ENCODE measurements around the gene RDX.

RDX gene

GRCh38 chr11:110176366-110177085 is 119.9 kb downstream of the RDX start:
- H3K9ac ChIP-seq (ENCODE audit: low read depth, low read length, poor library complexity, severe bottlenecking): no peak overlapping the region
- no peak overlapping the region for H3K4me3 ChIP-seq (ENCODE audit: low read length, poor library complexity, severe bottlenecking)
- H3K9me3 ChIP-seq (ENCODE audit: insufficient read depth, low read depth, low read length): no peaks in the 10 kb centered on the region

DNA sequence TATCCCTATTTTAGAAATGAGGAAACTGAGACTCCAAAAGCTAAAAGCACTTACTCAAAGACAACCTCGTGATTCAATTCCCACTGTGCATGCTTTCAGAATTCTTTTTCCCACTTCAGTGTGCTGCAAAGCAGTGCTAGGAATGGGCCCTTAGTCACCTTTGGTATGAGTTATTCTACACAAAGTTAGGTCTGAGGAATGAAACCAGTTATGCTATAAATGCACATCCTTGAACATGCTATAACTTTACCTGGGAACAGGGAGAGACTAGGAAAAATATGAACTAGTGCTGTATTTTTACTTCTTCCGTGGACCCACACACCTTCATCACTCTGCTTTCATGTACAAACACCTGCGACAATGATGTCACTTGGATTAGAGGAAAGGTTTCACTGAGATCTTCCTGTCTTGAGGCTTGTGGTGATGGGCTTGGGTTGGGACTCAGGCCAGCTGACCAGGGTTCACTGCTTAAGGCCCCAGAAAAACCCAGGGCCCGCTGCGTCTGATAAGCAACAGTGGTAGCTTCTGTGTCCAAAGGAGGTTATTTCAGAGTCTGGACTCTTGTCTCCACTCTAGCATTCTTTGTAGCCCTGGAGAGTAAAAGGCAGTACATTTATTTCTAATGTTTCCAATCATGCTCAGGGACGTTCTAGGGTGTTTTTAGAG is 121.6 kb downstream of the RDX start:
- Histone ChIP-seq H3K9me2 (replicated peaks; ENCODE audit: low read depth, low read length) (no peaks in the 10 kb centered on the region), H3K36me3 (ENCODE audit: insufficient read depth, low read length) (no peaks in the 10 kb centered on the region), H3K4me1 (ENCODE audit: insufficient read depth, low read length, poor library complexity, severe bottlenecking) (no peaks in the 10 kb centered on the region), H3K9ac (ENCODE audit: low read depth, low read length, poor library complexity, severe bottlenecking) (no peak overlapping the region), H3K27me3 (ENCODE audit: insufficient read depth, low read length, poor library complexity, severe bottlenecking) (no peaks in the 10 kb centered on the region), H3K4me3 (ENCODE audit: low read length, poor library complexity, severe bottlenecking) (no peak overlapping the region), H3K79me2 (ENCODE audit: insufficient read depth, low read length) (no peaks in the 10 kb centered on the region), H3K4me2 (ENCODE audit: low read depth, low read length, poor library complexity, severe bottlenecking) (no peak overlapping the region), H2AFZ (ENCODE audit: low read length) (no peak overlapping the region), H3K9me3 (ENCODE audit: insufficient read depth, low read depth, low read length) (no peaks in the 10 kb centered on the region), H4K20me1 (ENCODE audit: insufficient read depth, low read length, poor library complexity, severe bottlenecking) (no peaks in the 10 kb centered on the region), H3F3A (ENCODE audit: low read depth) (no peaks in the 10 kb centered on the region)
- TF ChIP-seq EZH2phosphoT487 (IDR thresholded peaks at IDR 0.05; ENCODE audit: borderline replicate concordance): no peak
- TF ChIP-seq, protein P1, sequence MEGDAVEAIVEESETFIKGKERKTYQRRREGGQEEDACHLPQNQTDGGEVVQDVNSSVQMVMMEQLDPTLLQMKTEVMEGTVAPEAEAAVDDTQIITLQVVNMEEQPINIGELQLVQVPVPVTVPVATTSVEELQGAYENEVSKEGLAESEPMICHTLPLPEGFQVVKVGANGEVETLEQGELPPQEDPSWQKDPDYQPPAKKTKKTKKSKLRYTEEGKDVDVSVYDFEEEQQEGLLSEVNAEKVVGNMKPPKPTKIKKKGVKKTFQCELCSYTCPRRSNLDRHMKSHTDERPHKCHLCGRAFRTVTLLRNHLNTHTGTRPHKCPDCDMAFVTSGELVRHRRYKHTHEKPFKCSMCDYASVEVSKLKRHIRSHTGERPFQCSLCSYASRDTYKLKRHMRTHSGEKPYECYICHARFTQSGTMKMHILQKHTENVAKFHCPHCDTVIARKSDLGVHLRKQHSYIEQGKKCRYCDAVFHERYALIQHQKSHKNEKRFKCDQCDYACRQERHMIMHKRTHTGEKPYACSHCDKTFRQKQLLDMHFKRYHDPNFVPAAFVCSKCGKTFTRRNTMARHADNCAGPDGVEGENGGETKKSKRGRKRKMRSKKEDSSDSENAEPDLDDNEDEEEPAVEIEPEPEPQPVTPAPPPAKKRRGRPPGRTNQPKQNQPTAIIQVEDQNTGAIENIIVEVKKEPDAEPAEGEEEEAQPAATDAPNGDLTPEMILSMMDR (conservative IDR thresholded peaks at IDR 0.05; ENCODE audit: low read length): no peak

More at GRCh38 chr11:110176366-110177085, 119.9 kb downstream of the RDX start:
- no peaks in the 10 kb centered on the region for H3K4me1 ChIP-seq (ENCODE audit: insufficient read depth, low read length, poor library complexity, severe bottlenecking)
- no peak overlapping the region for H3K4me2 ChIP-seq (ENCODE audit: low read depth, low read length, poor library complexity, severe bottlenecking)
- TF ChIP-seq, protein P1 (conservative IDR thresholded peaks at IDR 0.05; ENCODE audit: low read length): no peak
- no peak for TF ChIP-seq EZH2phosphoT487 (IDR thresholded peaks at IDR 0.05; ENCODE audit: borderline replicate concordance)
- no peaks in the 10 kb centered on the region for H3K9me2 ChIP-seq (replicated peaks; ENCODE audit: low read depth, low read length)
- H3K79me2 ChIP-seq (ENCODE audit: insufficient read depth, low read length): no peaks in the 10 kb centered on the region
- H3K27me3 ChIP-seq (ENCODE audit: insufficient read depth, low read length, poor library complexity, severe bottlenecking): no peaks in the 10 kb centered on the region
- no peaks in the 10 kb centered on the region for H3F3A ChIP-seq (ENCODE audit: low read depth)
- H3K36me3 ChIP-seq (ENCODE audit: insufficient read depth, low read length): no peaks in the 10 kb centered on the region
- H2AFZ ChIP-seq (ENCODE audit: low read length): no peak overlapping the region
- H4K20me1 ChIP-seq (ENCODE audit: insufficient read depth, low read length, poor library complexity, severe bottlenecking): no peaks in the 10 kb centered on the region

DNA sequence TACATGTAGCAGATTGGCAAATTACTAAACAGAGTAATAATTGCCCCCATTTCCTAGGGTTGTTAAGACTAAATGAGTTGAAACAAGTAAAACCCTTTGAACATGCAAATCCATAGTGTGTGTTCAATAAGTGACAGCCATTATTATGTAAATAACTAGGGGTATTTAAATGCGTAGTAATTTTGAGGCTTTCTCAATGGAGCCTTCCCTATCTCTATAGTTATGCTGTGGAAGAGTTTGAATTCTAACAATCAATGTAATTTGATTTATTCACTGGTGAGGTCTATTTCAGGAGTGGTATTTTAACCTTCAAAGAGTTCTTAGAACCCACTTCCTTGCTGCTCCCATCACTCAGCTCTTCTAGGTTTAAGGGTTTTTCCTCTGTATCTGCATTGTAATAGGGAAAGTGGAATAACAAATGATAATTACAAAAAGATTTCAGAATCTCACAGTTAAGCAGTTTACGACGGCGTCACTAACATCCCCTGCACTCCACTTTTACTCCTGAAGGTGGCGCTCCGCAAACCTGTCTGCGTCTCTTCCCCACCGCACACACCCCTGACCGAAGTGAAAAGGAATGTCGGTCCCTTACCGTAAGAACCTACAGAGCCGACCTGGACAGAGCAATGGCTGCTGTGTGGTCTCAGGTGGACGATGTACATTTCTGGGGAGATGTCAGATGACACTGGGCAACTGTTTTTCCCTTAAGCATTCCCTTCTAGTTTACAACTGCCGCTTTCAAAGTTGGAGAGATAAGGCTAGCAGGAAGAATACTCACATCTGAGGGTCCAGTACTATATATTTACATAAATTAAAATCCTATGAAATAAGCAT is 122.4 kb downstream of the RDX start:
- Histone ChIP-seq H2AFZ (ENCODE audit: low read length) (0 out of 2 replicates have a peak overlapping the region, but pooled peaks have one; percentile 54), H3K4me2 (ENCODE audit: low read depth, low read length, poor library complexity, severe bottlenecking) (no peak overlapping the region), H3K4me3 (ENCODE audit: low read length, poor library complexity, severe bottlenecking) (no peak overlapping the region), H3K79me2 (ENCODE audit: insufficient read depth, low read length) (no peaks in the 10 kb centered on the region), H3K4me1 (ENCODE audit: insufficient read depth, low read length, poor library complexity, severe bottlenecking) (no peaks in the 10 kb centered on the region), H4K20me1 (ENCODE audit: insufficient read depth, low read length, poor library complexity, severe bottlenecking) (no peaks in the 10 kb centered on the region), H3K27me3 (ENCODE audit: insufficient read depth, low read length, poor library complexity, severe bottlenecking) (no peaks in the 10 kb centered on the region), H3K9me3 (ENCODE audit: insufficient read depth, low read depth, low read length) (no peaks in the 10 kb centered on the region), H3K36me3 (ENCODE audit: insufficient read depth, low read length) (no peaks in the 10 kb centered on the region), H3F3A (ENCODE audit: low read depth) (no peaks in the 10 kb centered on the region), H3K9ac (ENCODE audit: low read depth, low read length, poor library complexity, severe bottlenecking) (no peak overlapping the region), H3K9me2 (replicated peaks; ENCODE audit: low read depth, low read length) (no peaks in the 10 kb centered on the region)
- no peak for TF ChIP-seq EZH2phosphoT487 (IDR thresholded peaks at IDR 0.05; ENCODE audit: borderline replicate concordance)
- TF ChIP-seq, protein P1 (conservative IDR thresholded peaks at IDR 0.05; ENCODE audit: low read length): peak; percentile 79
